ENCODE results near the gene RADIL. TPM values are rescaled to one million over a fixed set of nuclear protein-coding genes. Genes with fewer than 3 reads are reported as not detected.

RADIL gene
- total RNA-seq, 2 donors from 2014 or later = 0.55 TPM; not detected in 1

GRCh38 chr7:4765776-4766490 is 117.6 kb downstream of the RADIL start:
- peak overlapping the region; percentile 51 for H3K27ac Mint-ChIP-seq
- no peaks in the 10 kb centered on the region for H3K27me3 Mint-ChIP-seq
- no peaks in the 10 kb centered on the region for H3K36me3 Mint-ChIP-seq (ENCODE audit: low read depth)
- H3K4me3 Mint-ChIP-seq = no peak overlapping the region
- no peaks in the 10 kb centered on the region for H3K9me3 ChIP-seq (ENCODE audit: control insufficient read depth, low read length, poor library complexity, severe bottlenecking)
- H3K4me1 Mint-ChIP-seq = peaks cover 2% of the 10 kb centered on the region
- DNase-seq (no peak), ATAC-seq (no peak)

- no peak for ATAC-seq
- no peaks in the 10 kb centered on the region for H3K36me3 Mint-ChIP-seq (ENCODE audit: low read depth)
- H3K4me3 Mint-ChIP-seq = no peak overlapping the region
- no peaks in the 10 kb centered on the region for H3K9me3 ChIP-seq (ENCODE audit: control insufficient read depth, low read length, poor library complexity, severe bottlenecking)
- no peaks in the 10 kb centered on the region for H3K27me3 Mint-ChIP-seq
- DNase-seq = no peak
- H3K4me1 Mint-ChIP-seq = peaks cover 2% of the 10 kb centered on the region
- H3K27ac Mint-ChIP-seq = no peak overlapping the region
Measured at GRCh38 chr7:4764402-4765007, 119.0 kb downstream of the RADIL start.

GRCh38 chr7:4763794-4764185 is 119.7 kb downstream of the RADIL start:
- DNase-seq (no peak), ATAC-seq (no peak)
- no peaks in the 10 kb centered on the region for H3K27me3 Mint-ChIP-seq
- H3K4me1 Mint-ChIP-seq = peaks cover 2% of the 10 kb centered on the region
- H3K36me3 Mint-ChIP-seq (ENCODE audit: low read depth) = no peaks in the 10 kb centered on the region
- H3K9me3 ChIP-seq (ENCODE audit: control insufficient read depth, low read length, poor library complexity, severe bottlenecking) = no peaks in the 10 kb centered on the region
- H3K27ac Mint-ChIP-seq = no peak overlapping the region
- H3K4me3 Mint-ChIP-seq = no peak overlapping the region

GRCh38 chr7:4763091-4763793 is 120.3 kb downstream of the RADIL start:
- ATAC-seq = no peak
- Mint-ChIP-seq H3K27ac (no peak overlapping the region), H3K27me3 (no peaks in the 10 kb centered on the region), H3K4me1 (peaks cover 2% of the 10 kb centered on the region), H3K36me3 (ENCODE audit: low read depth) (no peaks in the 10 kb centered on the region), H3K4me3 (no peak overlapping the region)
- no peak for DNase-seq
- no peaks in the 10 kb centered on the region for H3K9me3 ChIP-seq (ENCODE audit: control insufficient read depth, low read length, poor library complexity, severe bottlenecking)

DNA sequence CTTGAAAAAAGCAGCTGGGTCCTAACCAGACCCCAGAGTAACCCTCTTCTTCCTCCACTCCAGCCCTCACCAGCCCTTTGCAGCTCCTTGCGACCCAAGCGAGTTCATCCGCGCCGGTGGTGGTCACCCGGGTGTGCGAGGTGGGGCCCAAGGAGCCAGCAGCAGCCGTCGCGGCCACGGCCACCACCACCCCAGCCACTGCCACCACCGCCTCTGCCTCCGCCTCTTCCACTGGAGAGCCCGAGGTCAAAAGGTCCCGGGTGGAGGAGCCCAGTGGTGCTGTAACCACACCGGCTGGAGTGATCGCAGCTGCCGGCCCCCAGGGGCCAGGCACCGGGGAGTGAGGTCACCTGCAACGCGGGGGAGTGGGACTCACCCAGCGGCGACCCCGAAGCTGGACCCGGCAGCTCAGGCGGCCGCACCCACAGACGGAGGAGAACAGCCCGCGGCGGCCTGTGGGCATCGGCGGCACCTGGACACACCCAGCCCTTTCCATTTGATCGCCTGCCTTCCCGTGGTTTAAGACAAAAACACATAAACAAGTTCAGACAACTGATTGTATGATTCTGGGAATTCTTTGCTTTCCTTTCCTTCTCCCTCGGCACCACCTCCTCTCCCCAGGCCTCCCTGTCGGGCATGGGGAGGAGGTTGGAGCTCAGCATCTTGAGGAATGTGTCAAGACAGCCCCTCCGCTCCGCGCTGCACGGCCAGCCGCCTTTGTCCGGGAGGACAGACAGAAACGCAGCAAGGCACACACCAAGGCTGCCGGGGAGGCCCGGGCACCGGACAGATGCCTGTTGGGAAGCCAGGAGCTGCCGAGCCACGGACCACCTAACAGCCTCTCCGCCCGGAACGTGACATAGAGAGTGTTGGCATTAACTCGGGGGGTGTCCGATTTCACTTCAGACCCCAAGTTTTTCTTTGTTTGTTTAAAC is 121.1 kb downstream of the RADIL start:
- no peaks in the 10 kb centered on the region for H3K36me3 Mint-ChIP-seq (ENCODE audit: low read depth)
- no peak overlapping the region for H3K4me3 Mint-ChIP-seq
- H3K27ac Mint-ChIP-seq = no peak overlapping the region
- ATAC-seq (no peak), DNase-seq (no peak)
- no peaks in the 10 kb centered on the region for H3K9me3 ChIP-seq (ENCODE audit: control insufficient read depth, low read length, poor library complexity, severe bottlenecking)
- no peaks in the 10 kb centered on the region for H3K27me3 Mint-ChIP-seq
- H3K4me1 Mint-ChIP-seq = no peaks in the 10 kb centered on the region

DNA sequence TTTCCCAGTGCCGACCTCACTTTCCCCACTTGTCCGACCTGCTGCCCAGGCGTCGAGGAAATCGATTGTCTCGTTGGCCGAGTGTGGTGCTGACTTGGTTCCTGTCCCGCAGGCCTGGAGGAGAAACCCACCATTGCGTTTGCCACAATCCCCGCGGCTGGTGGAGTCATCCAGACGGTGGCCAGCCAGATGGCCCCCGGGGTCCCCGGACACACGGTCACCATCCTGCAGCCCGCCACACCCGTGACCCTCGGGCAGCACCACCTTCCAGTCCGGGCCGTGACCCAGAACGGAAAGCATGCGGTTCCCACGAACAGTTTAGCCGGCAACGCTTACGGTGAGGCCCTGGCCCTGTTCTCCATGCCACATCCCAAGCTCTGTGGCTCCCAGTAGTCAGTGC is 122.6 kb downstream of the RADIL start:
- H3K27ac Mint-ChIP-seq = no peak overlapping the region
- peak overlapping the region; percentile 28 for H3K4me3 Mint-ChIP-seq
- H3K36me3 Mint-ChIP-seq (ENCODE audit: low read depth) = no peaks in the 10 kb centered on the region
- H3K9me3 ChIP-seq (ENCODE audit: control insufficient read depth, low read length, poor library complexity, severe bottlenecking) = no peaks in the 10 kb centered on the region
- no peak for DNase-seq
- H3K4me1 Mint-ChIP-seq = no peaks in the 10 kb centered on the region
- no peaks in the 10 kb centered on the region for H3K27me3 Mint-ChIP-seq
- ATAC-seq = no peak

GRCh38 chr7:4759211-4759610 is 124.3 kb downstream of the RADIL start:
- H3K27ac Mint-ChIP-seq = no peak overlapping the region
- no peaks in the 10 kb centered on the region for H3K4me1 Mint-ChIP-seq
- ATAC-seq = no peak
- peaks cover 2% of the 10 kb centered on the region for H3K36me3 Mint-ChIP-seq (ENCODE audit: low read depth)
- H3K9me3 ChIP-seq (ENCODE audit: control insufficient read depth, low read length, poor library complexity, severe bottlenecking) = no peaks in the 10 kb centered on the region
- no peak overlapping the region for H3K4me3 Mint-ChIP-seq
- DNase-seq = no peak
- H3K27me3 Mint-ChIP-seq = no peaks in the 10 kb centered on the region

GRCh38 chr7:4758791-4759190 is 124.7 kb downstream of the RADIL start:
- H3K27me3 Mint-ChIP-seq = no peaks in the 10 kb centered on the region
- no peak overlapping the region for H3K27ac Mint-ChIP-seq
- peaks cover 2% of the 10 kb centered on the region for H3K36me3 Mint-ChIP-seq (ENCODE audit: low read depth)
- peaks cover 1% of the 10 kb centered on the region for H3K4me1 Mint-ChIP-seq
- DNase-seq (no peak), ATAC-seq (no peak)
- H3K4me3 Mint-ChIP-seq = no peak overlapping the region
- H3K9me3 ChIP-seq (ENCODE audit: control insufficient read depth, low read length, poor library complexity, severe bottlenecking) = no peaks in the 10 kb centered on the region

DNA sequence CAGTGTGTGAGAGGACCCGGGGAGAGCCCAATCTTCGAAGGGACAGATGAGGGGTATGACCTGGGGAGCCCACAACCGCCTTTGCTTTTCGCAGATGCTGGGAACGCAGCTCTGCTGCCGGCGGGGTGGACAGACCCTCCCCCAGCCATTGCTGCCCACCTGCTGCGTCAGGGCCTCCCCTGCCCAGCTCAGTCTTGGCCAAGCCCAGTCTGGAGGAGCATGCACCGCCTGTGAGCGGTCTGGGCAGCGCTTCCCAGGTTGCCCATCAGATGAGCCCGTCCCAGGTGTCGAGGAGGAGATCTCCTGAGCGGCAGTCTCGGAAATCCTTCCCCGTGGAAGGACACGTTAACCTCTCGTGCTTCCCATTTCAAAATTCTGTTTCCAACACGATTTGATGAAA is 125.4 kb downstream of the RADIL start:
- Mint-ChIP-seq H3K4me3 (no peak overlapping the region), H3K27ac (no peak overlapping the region), H3K27me3 (no peaks in the 10 kb centered on the region), H3K36me3 (ENCODE audit: low read depth) (peaks cover 2% of the 10 kb centered on the region), H3K4me1 (peaks cover 8% of the 10 kb centered on the region)
- no peaks in the 10 kb centered on the region for H3K9me3 ChIP-seq (ENCODE audit: control insufficient read depth, low read length, poor library complexity, severe bottlenecking)
- ATAC-seq = no peak
- DNase-seq = no peak

- DNase-seq (no peak), ATAC-seq (no peak)
- peaks cover 15% of the 10 kb centered on the region for H3K4me1 Mint-ChIP-seq
- peaks cover 2% of the 10 kb centered on the region for H3K36me3 Mint-ChIP-seq (ENCODE audit: low read depth)
- no peaks in the 10 kb centered on the region for H3K9me3 ChIP-seq (ENCODE audit: control insufficient read depth, low read length, poor library complexity, severe bottlenecking)
- no peak overlapping the region for H3K4me3 Mint-ChIP-seq
- no peak overlapping the region for H3K27ac Mint-ChIP-seq
- H3K27me3 Mint-ChIP-seq = no peaks in the 10 kb centered on the region
Measured at GRCh38 chr7:4755045-4755444, 128.5 kb downstream of the RADIL start.

DNA sequence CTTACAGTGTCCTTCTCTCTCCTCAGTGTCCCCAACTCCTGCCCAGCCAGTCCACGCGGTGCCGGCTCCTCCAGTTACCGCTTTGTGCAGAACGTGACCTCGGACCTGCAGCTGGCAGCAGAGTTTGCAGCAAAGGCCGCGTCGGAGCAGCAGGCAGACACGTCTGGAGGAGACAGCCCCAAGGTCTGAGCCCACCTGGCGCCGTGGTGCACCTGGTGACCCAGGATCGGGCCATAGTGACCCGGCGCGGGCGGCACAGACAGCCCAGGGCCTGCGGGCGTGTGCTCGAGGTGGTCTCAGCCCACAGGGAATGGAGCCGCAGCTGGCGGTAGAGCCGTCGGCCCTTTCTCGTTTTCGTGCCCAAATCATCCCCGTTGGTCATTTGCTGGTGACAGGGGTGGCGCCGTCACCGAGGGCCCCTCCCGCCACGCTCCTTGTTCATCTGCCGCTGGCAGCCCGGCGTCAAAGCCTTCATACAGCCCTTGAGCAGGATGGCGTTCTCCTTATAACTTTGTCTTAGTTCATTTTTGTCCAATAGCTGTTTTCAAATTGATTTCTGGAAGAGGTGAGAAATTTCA is 129.0 kb downstream of the RADIL start:
- ATAC-seq = no peak
- no peak overlapping the region for H3K4me3 Mint-ChIP-seq
- peaks cover 2% of the 10 kb centered on the region for H3K36me3 Mint-ChIP-seq (ENCODE audit: low read depth)
- no peaks in the 10 kb centered on the region for H3K27me3 Mint-ChIP-seq
- H3K9me3 ChIP-seq (ENCODE audit: control insufficient read depth, low read length, poor library complexity, severe bottlenecking) = no peaks in the 10 kb centered on the region
- H3K4me1 Mint-ChIP-seq = peaks cover 15% of the 10 kb centered on the region
- no peak for DNase-seq
- H3K27ac Mint-ChIP-seq = no peak overlapping the region

DNA sequence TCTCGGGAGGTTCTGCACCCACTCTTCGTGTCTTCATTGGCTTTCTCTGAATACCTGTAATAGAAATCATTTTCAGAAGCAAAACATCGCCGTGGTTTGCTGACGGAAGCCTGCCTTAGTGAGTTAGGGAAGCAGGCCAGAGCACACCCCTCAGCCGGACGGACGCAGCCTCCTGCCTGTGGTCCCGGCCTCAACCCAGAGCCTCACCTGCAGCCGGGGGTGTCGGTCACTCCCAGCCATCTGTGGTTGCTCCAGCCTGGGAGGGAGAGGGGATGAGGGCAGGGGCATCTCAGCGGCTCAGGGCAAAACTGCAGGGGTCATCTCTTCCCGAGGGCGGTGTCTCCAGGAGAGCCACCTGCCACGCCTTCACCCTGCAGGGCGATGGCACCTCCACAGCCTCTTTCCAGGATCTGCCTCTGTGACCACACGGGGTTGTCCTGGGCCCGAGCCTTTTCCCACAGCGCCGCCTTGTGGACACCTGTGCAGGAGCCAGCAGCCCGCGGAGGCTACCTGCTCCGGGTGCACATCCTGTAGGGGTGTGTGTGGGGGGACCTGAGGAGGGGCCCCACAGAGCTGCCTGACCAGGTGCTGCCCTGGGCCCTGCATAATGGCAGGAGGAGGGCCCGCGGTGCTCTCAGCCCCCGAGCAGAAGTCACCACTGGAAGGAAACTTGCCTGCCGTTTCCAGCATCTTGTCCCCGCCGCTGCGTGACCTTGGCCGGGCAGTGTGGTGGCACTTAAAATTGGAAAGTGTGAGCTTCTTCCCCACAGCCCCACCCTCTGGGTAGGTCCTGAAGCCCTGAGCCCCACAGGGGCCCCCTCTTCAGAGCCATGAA is 129.7 kb downstream of the RADIL start:
- Mint-ChIP-seq H3K4me1 (peaks cover 19% of the 10 kb centered on the region), H3K36me3 (ENCODE audit: low read depth) (peaks cover 2% of the 10 kb centered on the region), H3K27ac (peak overlapping the region; percentile 68), H3K4me3 (no peak overlapping the region), H3K27me3 (no peaks in the 10 kb centered on the region)
- DNase-seq (peak; percentile 72 to 89 (median 80)), ATAC-seq (peak; percentile 97)
- H3K9me3 ChIP-seq (ENCODE audit: control insufficient read depth, low read length, poor library complexity, severe bottlenecking) = no peaks in the 10 kb centered on the region

All from T-helper 17 cell (primary cell).